ENCODE data around the gene KISS1R.
"Not testable (repeated sequence)": the region's sequence is repeated elsewhere in the genome, so short reads cannot be mapped to it uniquely, and the experiment has no call there.

The KISS1R gene

GRCh38 chr19:955803-956765 lies 39.0 kb downstream of the KISS1R start:
- no peak for DNase-seq

GRCh38 chr19:956766-957440 lies 39.8 kb downstream of the KISS1R start:
- DNase-seq: no peak

GRCh38 chr19:957578-957977 lies 40.4 kb downstream of the KISS1R start:
- DNase-seq: not testable (repeated sequence)

GRCh38 chr19:958967-959855 lies 42.1 kb downstream of the KISS1R start:
- no peak for DNase-seq

- no peak for DNase-seq
Measured at GRCh38 chr19:960020-960419, 42.9 kb downstream of the KISS1R start.

- DNase-seq: no peak
Measured at GRCh38 chr19:960601-960938, 43.4 kb downstream of the KISS1R start.

- no peak for DNase-seq
Measured at GRCh38 chr19:961866-962620, 44.9 kb downstream of the KISS1R start.

GRCh38 chr19:962683-963400 lies 45.7 kb downstream of the KISS1R start:
- DNase-seq: no peak

- no peak for DNase-seq
Measured at GRCh38 chr19:963486-963951, 46.4 kb downstream of the KISS1R start.

GRCh38 chr19:964116-964520 lies 47.0 kb downstream of the KISS1R start:
- DNase-seq: no peak

GRCh38 chr19:964761-965694 lies 47.9 kb downstream of the KISS1R start:
- no peak for DNase-seq

GRCh38 chr19:966485-967088 lies 49.5 kb downstream of the KISS1R start:
- DNase-seq: no peak

Measured in activated CD4-positive, alpha-beta T cell treated with anti-CD3 and anti-CD28 coated beads for 1 hour (primary cell).